Gastroesophageal sphincter (tissue), 3 donors: Measurements from ENCODE around the gene KCNIP4.

Source experiments
- CTCF ChIP-seq, 4 experiments: fragments of 200-600 bp in 2 of 4; fragments of 450-650 bp in 2 of 4; sonication (generic) in 1 of 4; IDR thresholded peaks; one replicate each; pipeline ENCODE4 v1.5.1; 2017 to 2019; ENCODE audit warnings: antibody characterized with exemption in 4 of 4, mild to moderate bottlenecking in 2 of 4, moderate library complexity in 2 of 4
- EP300 ChIP-seq: sonication (generic); formaldehyde crosslinking; IDR thresholded peaks from one replicate; pipeline ENCODE4 v1.6.1; 2017; ENCODE audit warnings: antibody characterized with exemption, mild to moderate bottlenecking
- POLR2A ChIP-seq, 2 donors: fragments of 450-650 bp; IDR thresholded peaks; one replicate each; pipeline ENCODE4 v1.6.1; 2017; ENCODE audit warnings: antibody characterized with exemption in 2 of 2, mild to moderate bottlenecking in 2 of 2, moderate library complexity in 1 of 2
- POLR2AphosphoS5 ChIP-seq: sonication (generic); formaldehyde crosslinking; IDR thresholded peaks from one replicate; pipeline ENCODE4 v1.6.1; 2017; ENCODE audit warnings: antibody characterized with exemption

GRCh38 chr4:21744046-21744445 is 204.5 kb downstream of the KCNIP4 start:
- no peak for TF ChIP-seq CTCF (IDR thresholded peaks at IDR 0.05)
- TF ChIP-seq EP300: no peak
- TF ChIP-seq POLR2A (IDR thresholded peaks at IDR 0.05): no peak
- no peak for TF ChIP-seq POLR2AphosphoS5
